HepG2 (cell line): ENCODE results near the gene RHOC. TPM values are rescaled to one million over a fixed set of nuclear protein-coding genes. Genes with fewer than 3 reads are reported as not detected.

ENCODE experiments used
- JUN ChIP-seq: sonication (generic); formaldehyde crosslinking; IDR thresholded peaks from 2 replicates; pipeline ENCODE4 v1.4.0; 2020; ENCODE audit warnings: mild to moderate bottlenecking, missing genetic modification reagents
- KDM4B ChIP-seq: sonication (generic); formaldehyde crosslinking; IDR thresholded peaks from 2 replicates; pipeline ENCODE4 v1.4.0; 2020; ENCODE audit warnings: missing genetic modification reagents
- NR3C1 ChIP-seq: sonication (generic); formaldehyde crosslinking; IDR thresholded peaks from 2 replicates; pipeline ENCODE4 v1.4.0; 2020; ENCODE audit warnings: missing genetic modification reagents
- SIN3B ChIP-seq: fragments of 150-350 bp; IDR thresholded peaks from 2 replicates; pipeline ENCODE4 v1.6.1; 2014; ENCODE audit warnings: low read length
- THYN1 ChIP-seq: sonication (generic); formaldehyde crosslinking; IDR thresholded peaks from 2 replicates; pipeline ENCODE4 v1.8.1; 2023; ENCODE audit warnings: low read depth, mild to moderate bottlenecking, moderate library complexity, missing genetic modification reagents, borderline replicate concordance
- ZBTB8A ChIP-seq: sonication (generic); formaldehyde crosslinking; IDR thresholded peaks from 2 replicates; pipeline ENCODE4 v1.4.0; 2020; ENCODE audit warnings: mild to moderate bottlenecking, low read depth, missing genetic modification reagents, borderline replicate concordance
- ZNF30 ChIP-seq: sonication (generic); formaldehyde crosslinking; IDR thresholded peaks from 2 replicates; pipeline ENCODE4 v1.5.0; 2020; ENCODE audit warnings: mild to moderate bottlenecking, missing genetic modification reagents
- ZNF569 ChIP-seq: sonication (generic); formaldehyde crosslinking; IDR thresholded peaks from 2 replicates; pipeline ENCODE4 v1.5.0; 2020; ENCODE audit warnings: mild to moderate bottlenecking, missing genetic modification reagents, moderate library complexity, borderline replicate concordance
- ZNF816 ChIP-seq: sonication (generic); formaldehyde crosslinking; IDR thresholded peaks from 2 replicates; pipeline ENCODE4 v1.8.0; 2022; ENCODE audit warnings: missing genetic modification reagents, mild to moderate bottlenecking, borderline replicate concordance
- polyA plus RNA-seq, 8 experiments: library from polyadenylated mRNA; depleted of rRNA in 3 of 8; stranded (reverse) in 7 of 8; unstranded in 1 of 8; fragments of >200 nt; fragmentation: Illumina TruSeq in 4 of 8; extraction: Trizol in 4 of 8; gene quantifications; 2 replicates each; pipeline versions ENCODE4 v1.2.1 to v1.2.3, GENCODE V29; 2011 to 2016; ENCODE audit warnings: low read depth in 4 of 8, missing spikeins in 1 of 8, mixed read lengths in 1 of 8; ENCODE audit not compliant: insufficient read depth in 1 of 8
- total RNA-seq, 5 experiments: library from RNA; depleted of rRNA; stranded (reverse); fragments of >200 nt; fragmentation: Illumina TruSeq; extraction: Trizol; gene quantifications; 2 replicates each; pipeline ENCODE4 v1.2.3, GENCODE V29; 2016; ENCODE audit warnings: low read depth in 1 of 5
- TF ChIP-seq, protein P1 (sequence below): sonication (generic); formaldehyde crosslinking; conservative IDR thresholded peaks from 2 replicates; pipeline ENCODE4 v1.4.0; 2020; ENCODE audit warnings: missing genetic modification reagents
- TF ChIP-seq, protein P2 (sequence below): sonication (generic); IDR thresholded peaks from 2 replicates; pipeline ENCODE4 v1.6.1; 2016; ENCODE audit warnings: low read depth, borderline replicate concordance
- TF ChIP-seq, protein P3 (sequence below): sonication (generic); formaldehyde crosslinking; IDR thresholded peaks from 2 replicates; pipeline ENCODE4 v1.4.0; 2020; ENCODE audit warnings: missing genetic modification reagents
- TF ChIP-seq, protein P4 (sequence below): sonication (generic); formaldehyde crosslinking; IDR thresholded peaks from 2 replicates; pipeline ENCODE4 v1.4.0; 2020; ENCODE audit warnings: mild to moderate bottlenecking, missing genetic modification reagents
- TF ChIP-seq, protein P5 (sequence below): sonication (generic); formaldehyde crosslinking; IDR thresholded peaks from 2 replicates; pipeline ENCODE4 v1.4.0; 2020; ENCODE audit warnings: missing genetic modification reagents

Gene RHOC
- total and polyA plus RNA-seq, 2 of the 13 experiments (the other 11 are each of a cell fraction or from before 2014, with no cell fraction given): 64.3 to 182 TPM

DNA sequence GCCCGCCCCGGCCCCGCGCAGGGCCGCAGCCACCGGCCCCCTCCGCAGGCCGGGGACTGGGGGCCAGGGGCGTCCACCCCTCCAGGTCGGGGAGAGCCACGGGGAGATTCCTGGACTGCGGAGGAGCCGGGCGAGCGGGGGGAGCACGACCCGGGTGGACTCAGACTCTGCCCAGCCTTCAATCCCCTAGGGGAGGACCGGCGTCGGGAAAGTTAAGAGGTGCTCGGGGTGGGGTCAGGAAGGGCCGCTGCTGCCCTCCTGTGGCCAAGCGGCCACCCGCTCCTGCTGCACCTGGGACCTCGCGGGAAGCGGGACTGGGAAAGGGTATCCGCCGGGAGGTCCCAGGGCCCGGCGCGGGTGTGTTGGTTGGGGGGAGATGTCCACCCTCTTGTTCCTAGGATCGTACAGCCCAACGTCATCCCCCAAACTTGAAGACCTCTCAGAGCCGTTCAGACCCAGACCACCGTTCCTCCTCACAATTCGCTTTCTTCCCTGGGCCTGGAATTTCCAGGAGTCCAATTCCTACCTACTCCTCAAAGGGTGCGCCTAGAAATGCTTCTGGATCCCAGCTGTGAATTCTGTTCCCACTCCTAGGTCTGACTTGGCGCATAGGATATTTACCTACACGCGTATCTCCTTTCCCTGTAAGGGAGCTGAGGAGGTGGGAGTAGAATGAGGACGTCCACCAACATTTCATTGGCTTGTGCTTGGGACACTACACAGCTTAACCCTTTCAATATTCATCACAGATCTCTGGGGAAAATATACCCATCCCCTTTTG is 484 bp upstream of the RHOC start (continued):
- TF ChIP-seq, protein P1, sequence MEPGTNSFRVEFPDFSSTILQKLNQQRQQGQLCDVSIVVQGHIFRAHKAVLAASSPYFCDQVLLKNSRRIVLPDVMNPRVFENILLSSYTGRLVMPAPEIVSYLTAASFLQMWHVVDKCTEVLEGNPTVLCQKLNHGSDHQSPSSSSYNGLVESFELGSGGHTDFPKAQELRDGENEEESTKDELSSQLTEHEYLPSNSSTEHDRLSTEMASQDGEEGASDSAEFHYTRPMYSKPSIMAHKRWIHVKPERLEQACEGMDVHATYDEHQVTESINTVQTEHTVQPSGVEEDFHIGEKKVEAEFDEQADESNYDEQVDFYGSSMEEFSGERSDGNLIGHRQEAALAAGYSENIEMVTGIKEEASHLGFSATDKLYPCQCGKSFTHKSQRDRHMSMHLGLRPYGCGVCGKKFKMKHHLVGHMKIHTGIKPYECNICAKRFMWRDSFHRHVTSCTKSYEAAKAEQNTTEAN (CRISPR knock-in tag): 0 out of 2 replicates have a peak, but pooled peaks have one; percentile 32
- TF ChIP-seq, protein P2, sequence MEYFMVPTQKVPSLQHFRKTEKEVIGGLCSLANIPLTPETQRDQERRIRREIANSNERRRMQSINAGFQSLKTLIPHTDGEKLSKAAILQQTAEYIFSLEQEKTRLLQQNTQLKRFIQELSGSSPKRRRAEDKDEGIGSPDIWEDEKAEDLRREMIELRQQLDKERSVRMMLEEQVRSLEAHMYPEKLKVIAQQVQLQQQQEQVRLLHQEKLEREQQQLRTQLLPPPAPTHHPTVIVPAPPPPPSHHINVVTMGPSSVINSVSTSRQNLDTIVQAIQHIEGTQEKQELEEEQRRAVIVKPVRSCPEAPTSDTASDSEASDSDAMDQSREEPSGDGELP: 0 out of 2 replicates have a peak, but pooled peaks have one; percentile 8
- TF ChIP-seq, protein P3, sequence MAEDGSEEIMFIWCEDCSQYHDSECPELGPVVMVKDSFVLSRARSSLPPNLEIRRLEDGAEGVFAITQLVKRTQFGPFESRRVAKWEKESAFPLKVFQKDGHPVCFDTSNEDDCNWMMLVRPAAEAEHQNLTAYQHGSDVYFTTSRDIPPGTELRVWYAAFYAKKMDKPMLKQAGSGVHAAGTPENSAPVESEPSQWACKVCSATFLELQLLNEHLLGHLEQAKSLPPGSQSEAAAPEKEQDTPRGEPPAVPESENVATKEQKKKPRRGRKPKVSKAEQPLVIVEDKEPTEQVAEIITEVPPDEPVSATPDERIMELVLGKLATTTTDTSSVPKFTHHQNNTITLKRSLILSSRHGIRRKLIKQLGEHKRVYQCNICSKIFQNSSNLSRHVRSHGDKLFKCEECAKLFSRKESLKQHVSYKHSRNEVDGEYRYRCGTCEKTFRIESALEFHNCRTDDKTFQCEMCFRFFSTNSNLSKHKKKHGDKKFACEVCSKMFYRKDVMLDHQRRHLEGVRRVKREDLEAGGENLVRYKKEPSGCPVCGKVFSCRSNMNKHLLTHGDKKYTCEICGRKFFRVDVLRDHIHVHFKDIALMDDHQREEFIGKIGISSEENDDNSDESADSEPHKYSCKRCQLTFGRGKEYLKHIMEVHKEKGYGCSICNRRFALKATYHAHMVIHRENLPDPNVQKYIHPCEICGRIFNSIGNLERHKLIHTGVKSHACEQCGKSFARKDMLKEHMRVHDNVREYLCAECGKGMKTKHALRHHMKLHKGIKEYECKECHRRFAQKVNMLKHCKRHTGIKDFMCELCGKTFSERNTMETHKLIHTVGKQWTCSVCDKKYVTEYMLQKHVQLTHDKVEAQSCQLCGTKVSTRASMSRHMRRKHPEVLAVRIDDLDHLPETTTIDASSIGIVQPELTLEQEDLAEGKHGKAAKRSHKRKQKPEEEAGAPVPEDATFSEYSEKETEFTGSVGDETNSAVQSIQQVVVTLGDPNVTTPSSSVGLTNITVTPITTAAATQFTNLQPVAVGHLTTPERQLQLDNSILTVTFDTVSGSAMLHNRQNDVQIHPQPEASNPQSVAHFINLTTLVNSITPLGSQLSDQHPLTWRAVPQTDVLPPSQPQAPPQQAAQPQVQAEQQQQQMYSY (CRISPR knock-in tag): peak; percentile 7; the same call in 1 of the 2 replicates
- no peak for TF ChIP-seq THYN1 (CRISPR knock-in tag)
- no peak for TF ChIP-seq ZNF569 (CRISPR knock-in tag)
- TF ChIP-seq ZBTB8A (CRISPR knock-in tag): no peak
- TF ChIP-seq, protein P4, sequence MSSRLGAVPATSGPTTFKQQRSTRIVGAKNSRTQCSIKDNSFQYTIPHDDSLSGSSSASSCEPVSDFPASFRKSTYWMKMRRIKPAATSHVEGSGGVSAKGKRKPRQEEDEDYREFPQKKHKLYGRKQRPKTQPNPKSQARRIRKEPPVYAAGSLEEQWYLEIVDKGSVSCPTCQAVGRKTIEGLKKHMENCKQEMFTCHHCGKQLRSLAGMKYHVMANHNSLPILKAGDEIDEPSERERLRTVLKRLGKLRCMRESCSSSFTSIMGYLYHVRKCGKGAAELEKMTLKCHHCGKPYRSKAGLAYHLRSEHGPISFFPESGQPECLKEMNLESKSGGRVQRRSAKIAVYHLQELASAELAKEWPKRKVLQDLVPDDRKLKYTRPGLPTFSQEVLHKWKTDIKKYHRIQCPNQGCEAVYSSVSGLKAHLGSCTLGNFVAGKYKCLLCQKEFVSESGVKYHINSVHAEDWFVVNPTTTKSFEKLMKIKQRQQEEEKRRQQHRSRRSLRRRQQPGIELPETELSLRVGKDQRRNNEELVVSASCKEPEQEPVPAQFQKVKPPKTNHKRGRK (CRISPR knock-in tag): no peak
- no peak for TF ChIP-seq ZNF30 (CRISPR knock-in tag)
- 0 out of 2 replicates have a peak, but pooled peaks have one; percentile 64 for TF ChIP-seq ZNF816
- TF ChIP-seq NR3C1 (CRISPR knock-in tag): no peak
- no peak for TF ChIP-seq KDM4B (CRISPR knock-in tag)
- TF ChIP-seq SIN3B: no peak
- no peak for TF ChIP-seq JUN (CRISPR knock-in tag)
- TF ChIP-seq, protein P5, sequence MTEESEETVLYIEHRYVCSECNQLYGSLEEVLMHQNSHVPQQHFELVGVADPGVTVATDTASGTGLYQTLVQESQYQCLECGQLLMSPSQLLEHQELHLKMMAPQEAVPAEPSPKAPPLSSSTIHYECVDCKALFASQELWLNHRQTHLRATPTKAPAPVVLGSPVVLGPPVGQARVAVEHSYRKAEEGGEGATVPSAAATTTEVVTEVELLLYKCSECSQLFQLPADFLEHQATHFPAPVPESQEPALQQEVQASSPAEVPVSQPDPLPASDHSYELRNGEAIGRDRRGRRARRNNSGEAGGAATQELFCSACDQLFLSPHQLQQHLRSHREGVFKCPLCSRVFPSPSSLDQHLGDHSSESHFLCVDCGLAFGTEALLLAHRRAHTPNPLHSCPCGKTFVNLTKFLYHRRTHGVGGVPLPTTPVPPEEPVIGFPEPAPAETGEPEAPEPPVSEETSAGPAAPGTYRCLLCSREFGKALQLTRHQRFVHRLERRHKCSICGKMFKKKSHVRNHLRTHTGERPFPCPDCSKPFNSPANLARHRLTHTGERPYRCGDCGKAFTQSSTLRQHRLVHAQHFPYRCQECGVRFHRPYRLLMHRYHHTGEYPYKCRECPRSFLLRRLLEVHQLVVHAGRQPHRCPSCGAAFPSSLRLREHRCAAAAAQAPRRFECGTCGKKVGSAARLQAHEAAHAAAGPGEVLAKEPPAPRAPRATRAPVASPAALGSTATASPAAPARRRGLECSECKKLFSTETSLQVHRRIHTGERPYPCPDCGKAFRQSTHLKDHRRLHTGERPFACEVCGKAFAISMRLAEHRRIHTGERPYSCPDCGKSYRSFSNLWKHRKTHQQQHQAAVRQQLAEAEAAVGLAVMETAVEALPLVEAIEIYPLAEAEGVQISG (CRISPR knock-in tag): peak; percentile 75
